Renal cortex interstitium (tissue), 11 donors: ENCODE measurements around the gene LIMS2. TPM values are rescaled to one million over a fixed set of nuclear protein-coding genes. Genes with fewer than 3 reads are reported as not detected.

Source experiments
- DNase-seq, 11 donors: peaks; one replicate each; pipeline ENCODE4 v3.0.0-alpha.2; 2013; ENCODE audit warnings: low read depth in 9 of 11, low spot score in 4 of 11; ENCODE audit errors: extremely low read depth in 1 of 11
- polyA plus RNA-seq, 3 donors: library from polyadenylated mRNA; unstranded; fragments of 120-200 nt; gene quantifications; one replicate each; pipeline ENCODE4 v1.2.1, GENCODE V29; 2013; ENCODE audit not compliant: insufficient read length in 3 of 3

The LIMS2 gene
- polyA plus RNA-seq, 3 donors = 17.0 to 23.2 (median 22.1) TPM

DNA sequence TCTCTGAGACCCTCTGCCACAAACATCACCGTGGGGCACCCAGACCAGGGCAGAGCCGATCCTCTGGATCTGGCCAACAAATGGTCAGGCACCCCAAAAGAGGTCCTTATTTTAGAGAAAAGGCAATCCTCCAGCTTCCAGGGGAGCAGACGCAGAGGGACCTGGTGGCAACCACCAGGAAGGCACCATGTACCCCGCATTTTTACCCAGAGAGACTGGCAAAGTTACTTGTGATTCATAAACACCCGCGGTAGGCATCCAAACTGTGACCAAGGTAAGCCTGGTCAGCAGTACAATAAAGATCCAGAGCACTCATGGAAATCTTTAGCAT is 10.5 kb downstream of the LIMS2 start:
- DNase-seq = no peak

DNA sequence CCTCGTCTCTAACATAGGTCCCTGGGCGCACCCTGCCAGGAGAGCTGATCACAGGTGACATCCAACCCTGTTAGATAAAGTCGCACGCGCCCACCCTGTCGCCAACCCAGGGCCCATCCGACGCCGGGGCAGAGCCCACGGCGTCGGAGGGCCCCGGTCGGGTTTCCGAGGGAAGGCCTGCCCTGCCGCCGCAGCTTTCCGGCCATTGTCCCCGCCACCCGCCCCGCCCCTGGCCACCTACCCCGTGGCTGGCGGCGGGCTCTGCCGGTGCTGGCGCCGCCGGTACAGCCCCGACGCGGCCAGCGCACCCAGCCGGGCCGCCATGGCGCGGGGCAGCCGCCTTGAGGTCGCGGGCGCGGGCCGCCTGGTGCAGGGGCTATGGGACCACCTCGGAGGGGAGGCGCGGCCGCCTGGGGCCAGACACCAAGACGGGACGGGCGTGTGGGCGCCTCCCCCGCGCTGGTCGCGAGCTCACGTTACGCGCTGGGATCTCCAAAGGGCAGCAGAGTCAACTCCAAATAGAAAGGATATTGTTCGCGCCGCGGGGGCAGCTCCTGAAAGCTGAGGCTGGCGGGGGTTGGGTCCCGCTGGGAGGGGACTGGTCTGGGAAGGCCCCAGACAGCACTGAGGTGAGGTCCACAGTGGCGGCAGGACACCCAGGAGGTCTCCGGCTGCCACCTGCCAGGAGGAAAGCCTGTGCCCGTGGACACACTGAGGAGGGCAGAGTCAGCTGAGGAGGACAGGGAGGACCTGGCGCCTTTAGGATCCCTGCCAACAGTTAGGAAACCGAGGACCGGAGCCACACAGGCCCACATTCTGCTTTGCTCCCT is 11.1 kb downstream of the LIMS2 start:
- peak in 3 of 11 donors; percentile 60 to 62 (median 61) for DNase-seq

DNA sequence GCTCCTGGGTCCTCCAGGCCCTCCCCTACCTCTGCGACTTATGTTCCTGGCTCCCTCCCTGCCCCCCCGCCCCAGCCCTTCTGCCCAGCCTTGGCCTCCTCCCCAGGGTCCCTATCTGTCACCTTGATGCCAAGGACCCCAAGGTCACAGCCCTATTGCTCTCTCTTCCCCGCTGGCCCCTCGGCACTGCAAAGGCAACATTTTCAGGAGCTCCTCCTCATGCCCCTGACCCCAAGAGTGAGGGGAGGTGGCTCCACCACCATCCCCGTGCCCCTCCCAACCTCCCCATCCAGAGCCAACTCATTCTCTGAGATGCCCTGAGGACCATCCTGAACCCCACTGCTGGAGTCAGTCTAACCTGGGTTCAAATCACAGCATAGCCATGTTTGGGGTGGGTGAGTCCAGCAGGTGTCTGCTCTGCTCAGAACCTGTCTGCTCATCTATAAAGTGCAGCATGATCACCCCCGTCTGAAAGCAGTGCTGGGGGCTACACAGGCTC is 11.7 kb downstream of the LIMS2 start:
- DNase-seq = no peak

DNA sequence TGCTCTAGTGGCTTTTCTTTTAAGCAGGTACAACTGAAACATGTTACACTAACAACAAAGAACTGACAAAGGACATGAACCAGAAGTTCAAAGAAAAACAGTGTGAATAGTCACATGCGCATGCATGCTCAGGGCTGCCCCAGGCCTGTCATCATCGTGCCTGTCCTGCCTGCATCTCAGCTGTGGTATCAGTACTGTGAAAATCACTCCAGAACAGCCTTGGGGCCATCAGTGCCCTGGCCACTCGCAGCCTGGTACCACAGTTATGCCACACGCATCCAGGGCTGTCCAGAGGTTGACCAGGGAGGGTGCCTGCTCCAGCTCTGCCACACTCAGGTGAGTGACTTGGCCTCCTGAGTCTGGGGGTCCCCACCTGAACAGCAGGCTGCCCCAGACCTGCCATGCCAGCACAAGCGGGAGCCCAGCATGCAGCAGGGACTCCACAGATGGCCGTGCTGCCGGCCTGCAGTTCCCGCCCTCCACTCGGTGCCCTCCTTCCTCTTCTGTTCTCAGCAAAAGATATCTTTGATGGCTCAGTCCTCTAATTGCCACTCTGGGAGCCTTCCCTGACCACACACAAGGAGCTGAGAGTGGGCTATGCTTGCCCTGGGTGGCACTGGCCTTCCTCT is 12.3 kb downstream of the LIMS2 start:
- DNase-seq = no peak

DNA sequence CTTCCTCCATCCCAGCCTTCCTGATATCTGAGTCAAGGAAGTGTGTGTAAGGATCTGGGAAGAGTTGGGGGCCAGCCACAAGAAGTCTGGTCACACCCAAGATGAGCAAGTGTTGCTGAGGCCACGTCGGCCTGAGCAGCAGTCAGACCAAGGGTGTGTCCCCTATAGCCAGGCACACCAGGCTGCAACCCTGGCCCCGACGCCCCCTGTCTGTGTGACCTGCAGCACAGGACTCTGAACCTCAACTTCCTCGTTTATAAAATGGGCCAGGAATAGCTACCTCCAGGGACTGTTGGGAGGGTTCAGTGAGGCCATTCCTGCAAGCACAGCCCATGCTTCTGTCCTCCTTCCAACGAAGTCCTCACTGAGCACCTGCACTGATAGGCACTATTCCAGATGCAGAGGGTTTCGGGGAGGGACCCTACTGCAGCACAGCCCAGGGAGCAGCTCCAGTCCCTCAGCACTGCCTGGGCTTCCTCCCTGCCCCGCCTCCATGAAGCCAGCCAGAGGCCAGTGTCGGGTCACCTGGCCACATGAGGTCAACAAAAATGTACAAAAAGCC is 13.3 kb downstream of the LIMS2 start:
- DNase-seq = no peak

DNA sequence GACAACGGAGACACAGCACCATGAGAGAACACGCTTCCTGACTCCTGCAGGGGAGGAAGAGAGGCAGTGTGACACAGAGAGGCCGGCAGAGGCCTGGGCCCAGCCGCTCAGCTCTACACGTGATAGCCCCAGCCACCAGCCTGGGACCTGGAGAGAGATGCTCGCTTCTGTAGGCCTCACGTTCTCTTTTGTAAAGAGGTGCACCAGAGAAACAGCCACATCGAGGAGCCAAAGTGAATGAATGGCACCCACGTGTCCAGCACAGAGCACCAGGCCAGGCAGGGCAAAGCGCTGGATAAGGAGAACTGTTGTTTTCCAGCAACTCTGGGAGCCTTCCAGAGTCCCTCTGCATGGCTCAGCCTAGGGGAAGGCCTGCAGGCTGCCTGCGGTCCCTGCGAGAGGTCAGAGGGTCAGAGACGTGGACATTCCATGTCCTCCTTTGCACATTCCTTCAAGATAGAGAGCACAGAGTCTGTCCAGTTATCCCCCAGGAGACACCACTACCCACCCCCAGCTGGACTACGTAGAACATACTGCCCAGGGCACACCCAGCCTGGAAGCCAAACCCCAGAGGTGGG is 14.2 kb downstream of the LIMS2 start:
- no peak for DNase-seq

DNA sequence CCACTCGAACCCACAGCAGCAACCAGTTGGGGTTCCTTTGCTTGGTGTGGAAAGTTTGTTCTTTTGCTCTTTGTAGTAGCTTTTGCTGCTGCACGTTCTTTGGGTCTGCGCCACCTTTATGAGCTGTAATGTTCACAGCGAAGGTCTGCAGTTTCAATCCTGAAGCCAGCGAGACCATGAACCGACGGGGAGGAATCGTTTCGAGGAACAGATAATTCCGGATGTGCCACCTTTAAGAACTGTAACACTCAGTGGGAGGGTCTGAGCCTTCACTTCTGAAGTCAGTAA is 15.1 kb downstream of the LIMS2 start:
- DNase-seq = no peak

DNA sequence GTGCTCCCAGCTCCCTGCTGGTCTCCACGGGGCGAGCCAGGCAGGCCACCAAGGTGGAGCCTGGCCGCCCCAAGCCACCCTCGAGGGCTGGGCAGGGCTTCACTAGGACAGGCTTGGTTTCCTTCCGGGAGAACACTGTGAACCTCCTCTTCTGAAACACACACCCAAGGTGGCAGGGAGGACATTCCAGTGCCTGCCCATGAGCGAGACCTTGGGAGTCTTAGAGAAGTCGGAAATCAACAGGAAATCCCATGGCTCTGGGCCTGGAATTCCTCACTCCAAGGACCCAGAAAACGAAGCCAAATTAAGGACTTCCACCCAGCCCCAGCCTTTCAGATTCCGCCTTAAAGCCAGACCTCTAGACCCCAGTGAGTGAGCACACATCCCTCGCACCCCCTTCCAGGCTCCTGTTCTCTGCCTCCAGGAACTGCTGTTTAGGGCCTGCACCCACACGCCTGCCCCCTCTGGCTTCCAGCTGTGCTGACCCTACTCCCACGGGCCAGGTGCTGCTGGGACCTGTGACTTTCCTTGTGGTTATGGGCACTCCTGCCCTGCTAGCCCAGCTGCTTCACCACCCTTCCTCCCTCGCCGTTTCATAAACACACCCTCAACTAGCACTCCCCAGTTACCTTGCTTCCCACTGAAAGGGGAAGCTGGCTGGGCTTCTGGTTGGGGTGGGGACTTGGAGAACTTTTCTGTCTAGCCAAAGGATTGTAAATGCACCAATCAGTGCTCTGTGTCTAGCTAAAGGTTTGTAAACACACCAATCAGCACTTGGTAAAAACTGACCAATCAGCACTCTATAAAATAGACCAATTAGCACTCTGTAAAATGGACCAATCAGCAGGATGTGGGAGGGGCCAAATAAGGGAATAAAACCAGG is 15.7 kb downstream of the LIMS2 start:
- DNase-seq = no peak

DNA sequence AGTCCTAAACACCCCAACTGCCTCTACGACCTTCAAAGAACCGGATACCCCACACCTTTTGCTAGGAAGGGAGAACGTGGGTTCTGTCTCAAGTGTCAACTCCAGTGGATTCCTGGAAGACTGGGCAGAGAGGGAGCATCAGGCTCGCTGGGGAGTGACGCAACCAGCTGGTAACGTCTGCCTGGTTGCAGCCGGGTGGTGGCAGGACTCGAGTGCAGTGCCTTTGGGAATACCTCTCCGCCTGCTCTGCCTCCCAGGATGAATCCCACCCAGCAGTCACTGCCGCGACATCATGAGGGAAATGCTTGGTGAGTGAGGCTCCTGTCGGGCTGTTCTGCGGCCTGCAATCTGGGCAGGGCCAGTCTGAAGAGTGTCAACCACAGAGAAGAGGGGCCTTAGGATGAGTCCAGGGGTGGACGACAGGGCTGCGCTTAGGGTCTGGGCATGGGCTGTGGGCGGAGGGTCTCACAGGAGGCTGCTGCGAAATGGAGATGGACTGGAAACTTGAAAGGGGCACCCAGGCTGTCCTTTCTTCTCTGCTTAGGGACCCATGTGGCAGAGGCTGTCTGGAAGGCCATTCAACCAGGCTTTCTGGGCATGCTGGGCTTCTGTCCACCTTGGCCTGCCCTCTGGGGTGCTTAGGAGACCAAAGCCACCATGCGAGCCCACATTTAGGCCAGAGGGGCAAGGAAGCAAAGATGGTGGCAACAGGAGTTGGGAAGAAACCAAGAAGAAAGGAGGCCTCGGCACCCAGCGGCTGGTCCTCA is 16.5 kb downstream of the LIMS2 start:
- no peak for DNase-seq

DNA sequence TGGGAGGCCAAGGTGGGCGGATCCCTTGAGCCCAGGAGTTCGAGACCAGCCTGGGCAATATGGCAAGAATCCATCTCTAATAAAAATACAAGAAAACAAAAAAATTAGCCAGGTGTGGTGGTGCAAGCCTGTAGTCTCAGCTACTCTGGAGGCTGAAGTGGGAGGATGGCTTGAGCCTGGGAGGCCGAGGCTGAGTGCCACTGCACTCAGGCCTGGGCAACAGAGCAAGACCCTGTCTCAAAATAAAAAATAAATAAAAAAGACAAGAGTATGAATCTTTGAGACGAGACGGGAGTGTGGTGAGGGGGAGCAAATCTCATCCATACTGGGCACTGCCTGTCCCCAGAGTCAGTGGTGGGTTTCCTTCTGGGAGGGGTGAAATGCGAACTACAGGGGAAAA is 17.2 kb downstream of the LIMS2 start:
- DNase-seq = no peak

DNA sequence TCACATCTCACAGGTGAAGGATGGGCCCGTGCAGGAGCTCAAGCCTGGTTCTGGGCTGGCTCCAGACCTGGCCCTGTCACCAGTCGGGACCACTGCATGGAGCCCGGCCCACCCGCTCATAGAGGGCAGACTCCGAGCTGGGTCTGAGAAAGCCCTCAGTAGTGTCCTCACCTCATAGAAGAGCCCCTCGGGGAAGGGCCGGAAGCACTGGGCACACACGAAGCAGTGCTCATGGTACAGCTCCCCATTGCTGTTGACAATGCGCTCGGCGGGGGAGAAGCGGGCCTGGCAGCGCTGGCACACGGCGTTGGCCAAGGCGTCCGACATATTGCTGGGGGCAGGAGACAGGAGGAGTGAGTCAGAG is 18.1 kb downstream of the LIMS2 start:
- no peak for DNase-seq

DNA sequence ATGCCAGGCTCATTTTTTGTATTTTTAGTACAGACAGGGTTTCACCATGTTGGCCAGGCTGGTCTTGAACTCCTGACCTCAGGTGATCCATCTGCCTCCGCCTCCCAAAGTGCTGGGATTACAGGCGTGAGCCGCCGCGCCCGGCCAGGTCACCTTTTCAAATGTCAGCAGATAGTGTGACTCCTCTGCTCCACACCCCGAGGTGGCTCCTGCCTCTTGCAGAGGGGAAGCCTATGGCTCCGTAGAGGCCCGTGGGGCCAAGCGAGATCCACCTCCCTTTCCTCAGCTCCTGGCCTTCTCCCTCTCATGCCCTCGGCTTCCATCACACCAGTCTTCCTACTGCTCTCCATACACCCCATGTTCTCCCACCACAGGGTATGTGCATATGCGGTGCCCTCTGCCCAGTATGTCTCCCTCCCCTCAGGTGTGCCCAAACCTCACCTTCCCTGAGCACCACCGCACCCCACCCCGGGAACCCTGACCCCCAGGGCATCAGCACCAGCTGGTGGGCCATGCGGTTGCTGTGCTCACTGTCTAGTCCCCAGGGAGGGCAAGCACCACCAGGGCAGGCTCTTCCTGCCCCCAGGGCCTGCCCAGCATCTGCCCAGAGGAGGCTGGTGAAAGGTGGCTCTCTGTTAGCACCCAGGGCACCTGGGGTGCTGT is 18.6 kb downstream of the LIMS2 start:
- DNase-seq = no peak

DNA sequence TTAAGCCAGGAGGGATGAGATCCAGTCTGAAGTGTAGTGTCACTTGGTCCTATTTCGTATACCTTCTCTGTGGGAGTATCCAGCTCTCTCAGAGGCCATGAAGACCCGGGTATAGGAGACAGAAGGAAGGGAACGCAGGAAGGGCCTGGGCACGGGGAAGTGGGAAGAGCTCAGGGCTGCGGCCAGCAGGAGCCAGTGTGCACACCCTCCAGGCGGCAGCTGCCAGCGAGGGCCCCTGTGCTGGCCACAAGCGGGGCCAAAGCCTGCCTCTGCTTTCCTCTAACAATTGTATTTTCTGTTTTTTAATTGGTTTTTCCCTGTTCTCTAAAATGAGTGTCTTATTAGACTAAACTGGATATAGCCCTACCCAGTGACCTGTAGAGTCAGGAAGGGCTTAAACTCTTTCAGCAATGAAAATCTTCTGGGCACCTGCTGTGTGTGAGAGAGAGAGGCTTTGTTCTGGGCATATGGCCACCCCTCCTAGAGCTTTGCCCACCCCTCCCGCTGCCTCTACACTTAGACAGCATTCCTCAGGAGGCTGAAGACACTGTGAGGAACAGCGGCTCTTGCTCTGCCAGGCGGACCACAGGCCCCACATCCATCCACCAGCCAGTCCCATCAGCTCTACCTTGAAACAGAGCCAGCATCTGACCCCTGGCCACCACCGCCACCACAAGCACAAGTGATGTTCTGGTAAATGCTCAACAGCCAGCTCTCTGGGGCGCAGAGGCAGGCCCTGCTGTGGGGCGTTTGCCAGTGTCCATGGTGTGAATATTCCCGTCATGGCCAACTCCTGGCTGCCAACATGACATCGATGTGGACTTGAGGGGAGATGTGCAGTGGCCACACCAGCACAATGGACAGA is 19.9 kb downstream of the LIMS2 start:
- no peak for DNase-seq

DNA sequence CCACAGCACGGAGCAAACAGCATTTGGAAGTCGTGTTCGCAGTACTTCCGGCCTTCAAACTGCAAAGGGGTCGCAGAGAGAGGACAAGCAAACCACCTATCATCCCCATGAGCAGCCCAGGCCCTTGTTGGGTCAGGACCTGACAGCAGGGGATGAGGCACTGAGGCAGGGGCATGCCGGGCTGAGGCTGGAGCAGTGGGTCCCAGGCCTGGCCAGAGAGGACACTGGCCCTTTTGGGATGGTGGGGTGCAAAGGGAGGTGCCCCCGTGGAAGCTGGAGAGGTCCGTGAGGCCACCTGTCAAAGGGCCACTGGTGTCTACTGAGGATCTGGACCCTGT is 20.5 kb downstream of the LIMS2 start:
- DNase-seq = no peak

DNA sequence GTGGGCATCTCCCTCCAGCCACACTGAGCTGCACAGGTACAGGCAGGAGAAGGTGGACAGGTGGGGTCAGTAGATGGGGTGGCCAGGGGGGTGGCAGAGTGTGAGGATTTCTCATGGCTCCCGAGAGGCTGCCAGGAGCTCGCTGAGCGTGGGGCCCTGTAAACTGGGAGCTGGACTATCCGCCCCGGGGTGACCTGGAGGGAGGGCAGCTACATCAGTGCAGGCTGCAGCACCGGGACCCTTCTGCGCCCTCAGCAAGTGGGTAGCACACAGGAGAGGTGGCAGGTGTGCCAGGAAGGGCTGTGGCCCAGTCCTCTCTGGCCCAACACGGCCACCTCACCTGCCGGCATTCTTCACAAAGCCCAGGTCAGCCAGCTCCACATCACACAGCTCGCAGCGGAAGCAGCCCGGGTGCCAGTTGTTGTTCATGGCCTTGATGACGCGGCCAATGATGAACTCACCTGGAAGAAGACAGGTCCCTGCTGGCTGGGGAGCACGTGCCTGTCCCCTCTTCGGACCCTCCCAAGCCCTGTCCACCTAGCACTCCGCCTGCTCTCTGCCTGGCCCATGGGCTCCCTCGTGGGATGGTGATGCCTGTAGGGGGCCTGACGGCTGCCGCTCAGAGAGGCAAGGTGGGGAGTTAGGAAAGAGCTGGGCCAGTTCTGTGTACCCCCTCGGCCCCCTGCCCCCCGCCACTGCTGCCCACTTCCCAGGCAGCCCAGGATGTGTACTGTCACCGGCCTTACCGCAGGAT is 21.1 kb downstream of the LIMS2 start:
- DNase-seq = no peak

DNA sequence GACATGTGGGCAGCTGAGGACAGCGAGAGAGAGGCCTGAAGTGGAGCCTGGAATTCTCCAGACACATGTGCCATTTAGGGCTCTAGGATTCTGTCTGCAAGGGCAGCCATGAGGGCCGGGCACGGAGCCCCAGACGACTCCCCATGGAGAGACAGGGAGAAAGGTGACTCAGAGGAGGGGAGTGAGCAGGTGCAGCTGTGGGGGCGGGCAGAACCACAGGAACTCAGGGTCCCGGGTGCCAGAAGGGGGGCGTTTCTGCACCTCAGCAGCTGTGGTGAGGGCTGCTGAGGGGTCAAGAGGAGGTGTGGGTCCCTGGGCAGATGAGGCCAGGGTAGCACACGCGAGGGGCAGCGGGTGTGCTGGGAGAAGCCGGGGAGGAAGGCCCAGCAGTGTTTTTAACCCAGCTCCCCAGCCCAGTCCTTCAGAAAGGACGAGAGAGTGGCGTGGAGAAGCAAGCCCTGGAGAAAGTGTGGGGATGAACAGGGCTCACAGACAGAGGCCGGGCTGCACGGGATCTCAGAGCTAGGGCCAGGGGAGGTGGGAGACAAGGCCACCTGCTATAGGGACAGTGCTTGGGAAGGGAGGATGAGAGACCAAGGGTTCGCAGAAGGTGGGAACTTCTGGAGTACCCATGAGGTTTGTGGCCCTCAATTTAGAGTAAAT is 21.8 kb downstream of the LIMS2 start:
- DNase-seq = no peak
